Bronchial epithelial cell (primary cell): ENCODE results near the gene S100A9. TPM values are rescaled to one million over a fixed set of nuclear protein-coding genes. Genes with fewer than 3 reads are reported as not detected.

Experiments
- DNase-seq: peaks from one replicate; pipeline ENCODE4 v3.0.0-alpha.2; 2010; ENCODE audit warnings: low read depth
- FAIRE-seq: peaks from 2 replicates; lab custom pipeline; 2011; peaks lifted over from hg19 to GRCh38; lab: Jason Lieb, UNC
- H3K27me3 ChIP-seq: 2 replicates; pipeline ENCODE4 v1.5.1; 2011; ENCODE audit warnings: low read length; ENCODE audit not compliant: control insufficient read depth, insufficient read depth
- H3K36me3 ChIP-seq: 2 replicates; pipeline ENCODE4 v1.5.1; 2011; ENCODE audit warnings: low read length; ENCODE audit not compliant: control insufficient read depth, insufficient read depth
- H3K4me3 ChIP-seq: 2 replicates; pipeline ENCODE4 v1.5.1; 2011; ENCODE audit warnings: mild to moderate bottlenecking, low read depth, low read length, control low read depth
- CTCF ChIP-seq: IDR thresholded peaks from 2 replicates; pipeline ENCODE4 v1.5.1; 2011; ENCODE audit warnings: mild to moderate bottlenecking, moderate library complexity, low read length, control low read depth, inconsistent platforms; ENCODE audit not compliant: insufficient read depth, severe bottlenecking
- total RNA-seq: library from RNA; depleted of rRNA; stranded (reverse); fragments of >200 nt; gene quantifications from 2 replicates; pipeline ENCODE4 v1.2.1, GENCODE V29; 2014

Gene S100A9
- total RNA-seq, 1 donor from 2014 or later: 735 TPM

- Histone ChIP-seq H3K36me3 (no peaks in the 10 kb centered on the region), H3K27me3 (no peaks in the 10 kb centered on the region), H3K4me3 (peak overlapping the region; percentile 0)
- DNase-seq: no peak
- TF ChIP-seq CTCF: no peak
- peak; percentile 68 for FAIRE-seq
Observed at GRCh38 chr1:153389973-153390879, 32.6 kb downstream of the S100A9 start.

GRCh38 chr1:153390938-153391710 is 33.5 kb downstream of the S100A9 start, which contains the start of gene S100A8:
Gene S100A8 (minus strand): TSS chr1:153391073. CDS start chr1:153390535, 538 bp downstream.
- Histone ChIP-seq H3K36me3 (no peaks in the 10 kb centered on the region), H3K4me3 (peak within 1 kb of the TSS; percentile 0)
- FAIRE-seq: peak; percentile 94

GRCh38 chr1:153392258-153392657 is 34.6 kb downstream of the S100A9 start:
- H3K27me3 ChIP-seq: no peaks in the 10 kb centered on the region
- DNase-seq: no peak

More at GRCh38 chr1:153390938-153391710, 33.5 kb downstream of the S100A9 start, which contains the start of gene S100A8:
- H3K27me3 ChIP-seq: no peaks in the 10 kb centered on the region
- peak; percentile 82 for DNase-seq
- no peak for TF ChIP-seq CTCF

GRCh38 chr1:153392822-153393221 is 35.2 kb downstream of the S100A9 start:
- no peak for TF ChIP-seq CTCF
- no peaks in the 10 kb centered on the region for H3K27me3 ChIP-seq
- no peaks in the 10 kb centered on the region for H3K36me3 ChIP-seq
- FAIRE-seq (no peak), DNase-seq (no peak)
- no peak overlapping the region for H3K4me3 ChIP-seq

More at GRCh38 chr1:153392258-153392657, 34.6 kb downstream of the S100A9 start:
- Histone ChIP-seq H3K4me3 (no peak overlapping the region), H3K36me3 (no peaks in the 10 kb centered on the region)
- TF ChIP-seq CTCF: no peak
- FAIRE-seq: no peak

- no peak for FAIRE-seq
- no peak for DNase-seq
- Histone ChIP-seq H3K36me3 (no peaks in the 10 kb centered on the region), H3K4me3 (no peak overlapping the region), H3K27me3 (no peaks in the 10 kb centered on the region)
- peak; percentile 24 for TF ChIP-seq CTCF
Observed at GRCh38 chr1:153393926-153394325, 36.3 kb downstream of the S100A9 start.
